GM12801 (cell line): Measurements from ENCODE around the gene DBN1.

ENCODE experiments used
- CTCF ChIP-seq: IDR thresholded peaks from one replicate; pipeline ENCODE4 v1.5.1; 2011; ENCODE audit warnings: control low read depth; ENCODE audit not compliant: insufficient read length; ENCODE audit errors: extremely low read depth

Gene DBN1

GRCh38 chr5:177472460-177473442 lies 683 bp downstream of the DBN1 start:
- no peak for TF ChIP-seq CTCF

- TF ChIP-seq CTCF = no peak
Observed at GRCh38 chr5:177471610-177472356, 1.7 kb downstream of the DBN1 start.

GRCh38 chr5:177470759-177471536 lies 2.5 kb downstream of the DBN1 start:
- TF ChIP-seq CTCF = no peak

- no peak for TF ChIP-seq CTCF
Observed at GRCh38 chr5:177469750-177470525, 3.5 kb downstream of the DBN1 start.

- TF ChIP-seq CTCF = no peak
Observed at GRCh38 chr5:177468685-177469628, 4.5 kb downstream of the DBN1 start.

- TF ChIP-seq CTCF = no peak
Observed at GRCh38 chr5:177468329-177468684, 5.1 kb downstream of the DBN1 start.
